GM18870 (cell line): ENCODE results near the gene KLHL25.
"Not testable (repeated sequence)": the region's sequence is repeated elsewhere in the genome, so short reads cannot be mapped to it uniquely, and the experiment has no call there.

Experiments
- ATAC-seq: cut with Tn5 transposase; IDR thresholded peaks from one replicate; pipeline ENCODE4 v1.9.1; 2021; ENCODE audit warnings: moderate library complexity; ENCODE audit not compliant: unreplicated experiment

KLHL25 gene, protein sequence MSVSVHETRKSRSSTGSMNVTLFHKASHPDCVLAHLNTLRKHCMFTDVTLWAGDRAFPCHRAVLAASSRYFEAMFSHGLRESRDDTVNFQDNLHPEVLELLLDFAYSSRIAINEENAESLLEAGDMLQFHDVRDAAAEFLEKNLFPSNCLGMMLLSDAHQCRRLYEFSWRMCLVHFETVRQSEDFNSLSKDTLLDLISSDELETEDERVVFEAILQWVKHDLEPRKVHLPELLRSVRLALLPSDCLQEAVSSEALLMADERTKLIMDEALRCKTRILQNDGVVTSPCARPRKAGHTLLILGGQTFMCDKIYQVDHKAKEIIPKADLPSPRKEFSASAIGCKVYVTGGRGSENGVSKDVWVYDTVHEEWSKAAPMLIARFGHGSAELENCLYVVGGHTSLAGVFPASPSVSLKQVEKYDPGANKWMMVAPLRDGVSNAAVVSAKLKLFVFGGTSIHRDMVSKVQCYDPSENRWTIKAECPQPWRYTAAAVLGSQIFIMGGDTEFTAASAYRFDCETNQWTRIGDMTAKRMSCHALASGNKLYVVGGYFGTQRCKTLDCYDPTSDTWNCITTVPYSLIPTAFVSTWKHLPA

DNA sequence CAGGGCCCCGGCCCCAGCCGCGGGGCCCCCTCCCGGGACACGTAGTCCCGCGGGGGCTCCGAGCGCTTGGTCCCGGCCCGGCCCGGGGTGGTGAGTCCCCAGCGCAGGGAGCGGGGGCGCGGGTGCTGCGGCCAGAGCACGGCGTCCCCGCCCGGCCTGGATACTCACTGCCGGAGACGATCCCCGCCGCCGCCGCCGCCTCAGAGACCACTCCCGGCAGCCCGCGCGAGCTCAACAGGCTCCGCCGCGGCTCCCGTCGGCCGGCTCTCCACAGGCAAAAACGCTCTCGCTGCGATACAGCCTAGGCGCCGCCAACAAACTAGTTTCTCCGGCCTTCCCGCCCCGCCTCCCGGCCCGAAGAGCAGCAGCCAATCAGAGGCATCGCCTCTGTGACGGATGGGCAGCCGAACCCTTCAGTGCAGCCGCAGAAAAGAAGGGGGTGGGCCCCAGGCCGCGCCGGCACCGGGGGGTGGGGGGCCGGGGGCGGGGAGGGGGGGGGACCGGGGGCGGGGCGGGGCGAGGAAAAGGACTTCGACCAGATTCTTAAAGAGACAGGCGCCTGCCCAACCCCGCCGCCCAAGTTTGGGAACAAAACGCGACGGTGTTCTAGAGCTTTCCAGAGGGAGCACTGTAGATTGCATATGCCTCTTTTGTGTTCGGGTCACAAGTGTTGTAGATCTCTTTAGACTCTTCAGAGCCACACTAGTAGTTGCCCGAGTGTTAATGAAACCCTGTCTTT is at the start of gene KLHL25:
Gene KLHL25 (minus strand): TSS at position 328 of the 739 bp plus-strand sequence. CDS start 25,115 bp downstream, outside the sequence.
- ATAC-seq = peak; percentile 96

DNA sequence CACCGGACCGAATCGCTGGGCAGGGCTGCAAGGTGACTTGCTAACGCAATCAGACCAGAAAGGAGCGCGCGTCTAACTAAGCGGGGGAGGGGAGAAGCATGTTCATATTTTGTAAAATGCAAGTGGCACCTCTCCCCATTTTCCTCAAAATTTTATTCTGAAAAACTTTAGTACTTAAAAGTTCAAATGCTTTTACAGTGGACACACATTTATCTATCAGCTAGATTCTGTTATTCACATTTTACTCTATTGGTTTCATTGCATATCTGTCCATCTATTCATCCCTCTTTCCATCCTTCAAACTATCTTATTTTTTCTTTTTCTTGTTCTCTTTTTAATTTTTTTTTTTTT is 46.1 kb upstream of the KLHL25 start:
- no peak for ATAC-seq

DNA sequence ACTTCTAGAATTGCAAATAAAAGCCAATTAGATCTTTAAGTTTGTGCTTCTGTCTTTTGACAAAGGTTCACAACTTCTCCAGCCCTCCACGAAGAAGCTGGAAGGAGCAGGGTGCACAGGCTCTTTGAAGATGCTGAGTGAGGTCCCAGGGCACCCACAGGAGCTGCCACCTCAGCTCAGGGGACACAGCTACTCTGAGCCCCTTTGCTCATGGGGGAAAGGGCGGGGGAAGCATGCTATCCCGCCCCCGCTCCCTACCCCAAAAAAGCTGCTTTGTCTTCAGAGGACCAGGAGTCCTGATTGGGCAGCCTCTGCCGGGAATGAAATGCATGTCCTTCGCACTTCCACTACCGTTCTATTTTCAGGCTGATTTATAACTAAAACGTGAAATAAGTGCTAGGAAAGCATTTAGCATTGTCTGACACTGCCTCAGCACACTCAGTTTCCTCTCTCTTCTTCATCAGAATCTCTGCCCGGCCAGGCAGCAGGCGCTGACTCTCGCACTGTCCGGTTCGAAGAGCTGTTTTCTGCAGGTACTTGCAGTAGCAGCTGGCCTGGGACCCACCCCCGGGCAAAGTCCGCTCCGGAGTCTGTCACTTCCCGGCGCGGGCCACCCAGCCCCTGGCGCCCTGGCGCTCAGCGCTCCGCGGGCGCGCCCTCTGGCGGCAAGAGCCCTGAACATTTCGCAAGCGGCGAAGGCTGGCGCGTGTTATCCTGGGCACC is 45.5 kb upstream of the KLHL25 start:
- ATAC-seq = peak; percentile 85

DNA sequence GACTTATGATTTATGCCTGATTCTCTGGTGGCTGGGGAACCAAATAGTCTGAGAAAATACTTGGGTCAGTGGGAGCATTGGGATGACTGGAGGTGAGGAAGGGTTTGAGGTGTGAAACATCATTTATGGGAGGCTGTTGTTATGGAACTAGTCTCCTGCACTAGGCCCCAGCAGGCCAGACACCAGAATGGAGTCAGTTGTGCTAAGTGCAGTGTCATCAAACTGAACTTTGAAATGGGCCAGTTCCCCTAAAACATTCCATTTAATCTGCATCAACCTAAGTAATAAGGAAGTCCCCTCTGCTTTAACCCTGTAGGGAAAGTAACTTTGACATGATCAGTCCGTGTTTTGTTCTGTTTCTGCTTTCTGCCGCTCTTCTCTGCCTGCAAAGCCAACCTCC is 44.9 kb upstream of the KLHL25 start:
- ATAC-seq = no peak

DNA sequence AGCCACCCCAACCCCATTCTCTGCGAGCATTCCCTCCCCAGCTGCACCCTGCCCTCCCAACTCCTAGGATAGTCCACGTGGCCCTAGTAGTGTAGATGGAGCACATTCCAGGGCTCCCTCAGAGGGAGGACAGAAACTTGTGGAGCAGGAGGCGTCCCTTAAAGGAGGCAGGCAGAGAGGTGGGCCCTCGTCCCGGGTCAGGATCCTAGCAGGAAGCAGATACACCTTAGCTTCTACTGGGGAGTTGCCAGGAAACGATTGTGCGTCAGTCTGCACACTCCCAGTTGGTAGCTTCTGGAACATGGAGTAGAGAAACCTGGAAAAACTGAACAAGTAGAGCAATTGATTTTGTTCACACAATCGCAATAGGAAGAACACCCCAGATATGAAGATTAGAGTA is 43.9 kb upstream of the KLHL25 start:
- ATAC-seq = no peak

DNA sequence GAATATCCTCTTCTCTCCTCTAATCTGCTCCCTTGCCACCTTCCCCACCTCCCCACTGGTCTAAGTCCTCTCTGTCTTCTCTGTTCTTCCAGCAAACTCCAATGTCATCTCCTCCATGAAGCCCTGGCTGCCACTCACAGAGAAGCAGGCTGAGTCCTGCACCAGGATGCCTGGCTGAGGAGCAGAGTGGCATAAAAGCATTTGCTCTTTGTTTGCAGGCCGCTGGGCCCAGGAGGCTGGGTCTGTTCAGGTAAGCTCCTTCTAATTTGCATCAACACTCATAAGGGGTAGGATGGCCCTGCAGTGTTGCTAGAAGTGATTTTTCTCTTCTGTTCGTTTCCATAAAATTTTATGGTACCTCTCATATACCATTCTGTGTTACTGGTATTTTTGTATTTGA is 43.2 kb upstream of the KLHL25 start:
- ATAC-seq = no peak

DNA sequence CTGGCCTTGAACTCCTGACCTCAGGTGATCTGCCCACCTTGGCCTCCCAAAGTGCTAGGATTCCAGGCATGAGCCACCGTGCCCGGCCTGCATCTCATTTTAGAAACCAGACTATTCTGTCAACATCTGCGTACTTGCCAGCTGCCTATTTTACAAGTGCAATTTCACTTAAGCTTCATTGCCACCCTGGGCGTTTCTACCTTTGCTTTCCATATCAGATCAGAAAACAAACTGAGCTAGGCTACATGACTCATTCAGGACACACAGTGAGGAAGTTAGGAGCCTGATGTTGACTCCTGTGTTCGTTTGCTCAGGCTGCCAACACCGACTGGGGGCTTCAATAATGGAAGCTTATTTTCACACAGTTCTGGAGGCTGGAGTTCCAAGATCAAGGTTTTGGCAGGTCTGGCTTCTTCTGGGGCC is 42.3 kb upstream of the KLHL25 start:
- no peak for ATAC-seq

DNA sequence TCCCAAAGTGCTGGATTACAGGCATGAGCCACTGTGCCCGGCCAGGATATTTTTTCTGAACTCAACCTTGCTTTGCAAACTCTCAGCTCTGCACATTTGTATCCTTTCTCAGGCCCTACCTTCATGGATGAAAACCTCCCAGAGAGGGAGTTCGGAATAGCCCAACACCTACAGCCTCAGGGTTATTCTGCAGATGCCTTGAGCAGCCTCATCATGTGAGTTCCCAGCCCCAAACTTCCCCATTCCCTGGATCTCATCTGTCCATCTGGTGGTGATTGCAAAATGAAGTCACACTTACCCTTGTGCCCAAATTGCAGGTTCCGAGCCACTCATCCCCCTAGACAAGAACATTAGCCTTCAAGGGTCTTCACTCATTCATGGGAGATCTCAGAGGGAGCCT is 39.9 kb upstream of the KLHL25 start:
- no peak for ATAC-seq

DNA sequence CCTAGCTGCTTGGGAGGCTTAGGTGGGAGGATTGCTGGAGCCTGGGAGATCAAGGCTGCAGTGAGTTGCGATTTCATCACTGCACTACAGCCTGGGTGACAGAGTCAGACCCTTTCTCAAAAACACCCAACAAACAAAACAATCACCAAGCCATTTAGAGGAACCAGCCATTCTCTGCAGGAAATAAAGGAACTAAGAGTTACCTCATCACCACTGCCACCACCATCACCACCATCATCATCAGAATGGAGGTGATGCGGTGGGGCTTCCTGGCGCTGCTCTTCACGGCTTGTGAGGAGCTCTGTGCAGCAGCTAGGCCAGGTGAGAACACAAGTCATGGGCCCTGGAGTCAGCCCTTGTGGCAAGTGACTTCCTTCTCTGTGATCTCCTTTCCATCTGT is 37.7 kb upstream of the KLHL25 start:
- ATAC-seq = no peak

DNA sequence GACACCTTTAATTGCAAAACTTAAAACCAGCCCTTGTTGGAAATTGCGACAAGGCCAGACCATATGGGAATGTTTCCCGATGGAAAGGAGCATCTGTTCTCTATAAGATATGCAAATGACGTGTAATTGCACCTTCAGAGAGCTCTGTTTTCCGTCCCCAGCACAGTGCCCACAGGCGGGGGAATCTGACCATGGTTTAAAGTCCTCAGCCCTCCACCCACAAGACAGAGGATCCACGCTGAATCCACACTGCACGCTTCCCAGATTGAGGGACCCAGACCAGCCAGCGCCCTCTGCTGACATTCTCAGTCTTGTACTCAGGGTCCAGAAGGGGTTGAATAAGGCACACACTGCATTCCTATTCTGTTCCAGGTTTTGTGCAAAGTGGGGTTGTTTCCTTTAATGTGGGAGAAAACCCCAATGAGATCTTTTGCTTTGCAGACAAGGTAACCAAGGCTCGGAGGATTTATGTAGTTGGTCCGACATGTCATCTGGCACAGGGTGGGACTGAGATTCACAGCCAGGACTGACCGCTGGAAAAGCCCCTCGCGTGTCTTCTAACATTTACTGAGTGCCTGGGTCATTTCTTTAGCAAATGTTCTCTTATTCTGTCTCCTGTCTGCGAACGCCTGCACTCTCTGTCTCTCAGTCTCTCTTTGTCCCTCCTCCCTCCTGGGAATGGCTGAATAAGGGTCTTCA is 36.8 kb upstream of the KLHL25 start:
- ATAC-seq = no peak

DNA sequence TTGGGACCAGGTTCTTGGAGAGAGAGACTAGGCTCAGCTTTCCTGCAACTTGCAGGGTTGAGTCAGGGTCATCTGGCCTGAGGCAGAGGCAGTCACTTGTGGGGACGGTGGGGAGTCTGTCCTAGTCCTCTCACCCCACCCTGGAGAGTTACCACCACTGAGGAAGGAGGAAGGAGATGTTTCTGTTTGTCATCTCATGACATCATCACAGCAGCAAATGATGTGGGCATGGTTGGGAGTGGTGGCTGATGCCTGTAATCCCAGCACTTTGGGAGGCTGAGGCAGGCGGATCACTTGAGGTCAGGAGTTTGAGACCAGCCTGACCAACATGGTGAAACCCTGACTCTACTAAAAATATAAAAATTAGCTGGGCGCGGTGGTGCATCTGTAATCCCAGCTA is 35.0 kb upstream of the KLHL25 start:
- ATAC-seq = not testable (repeated sequence)

DNA sequence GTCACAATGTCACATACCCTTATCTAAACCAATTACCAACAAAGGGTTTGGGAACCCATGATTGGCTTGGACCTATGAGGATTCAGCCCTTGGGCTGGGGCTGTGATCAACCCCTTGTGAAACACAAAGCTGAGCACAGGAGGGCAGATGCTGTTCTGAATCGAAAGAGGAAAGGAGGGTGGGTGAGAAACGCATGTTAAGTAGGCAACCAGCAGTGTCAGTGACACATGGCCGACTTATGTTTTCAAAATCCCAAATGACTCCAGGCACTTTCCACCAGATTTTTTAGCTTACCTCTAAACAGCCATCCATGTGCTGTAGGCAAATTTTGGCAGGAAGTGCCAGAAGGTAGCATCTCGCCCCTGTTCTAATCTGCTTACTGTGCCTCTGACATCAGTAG is 34.1 kb upstream of the KLHL25 start:
- no peak for ATAC-seq

DNA sequence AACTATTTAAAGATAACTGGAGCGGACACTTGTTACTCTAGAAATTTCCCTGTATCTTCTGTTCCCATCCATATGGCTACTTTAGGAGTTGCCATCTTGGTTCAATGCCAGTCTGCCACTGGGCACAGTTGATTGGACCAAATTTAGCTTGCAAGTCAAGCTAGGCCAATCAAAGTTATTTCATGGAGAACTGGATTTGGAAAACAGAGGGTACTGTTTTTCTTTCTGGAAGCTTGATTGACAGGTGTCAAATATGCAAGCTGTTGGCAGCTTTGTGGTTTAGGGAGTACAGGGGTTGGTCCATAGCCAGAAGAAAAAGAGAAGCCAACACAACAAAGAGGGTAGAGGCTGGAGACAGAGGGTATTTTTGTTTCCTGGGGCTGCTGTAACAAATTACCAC is 33.4 kb upstream of the KLHL25 start:
- no peak for ATAC-seq

DNA sequence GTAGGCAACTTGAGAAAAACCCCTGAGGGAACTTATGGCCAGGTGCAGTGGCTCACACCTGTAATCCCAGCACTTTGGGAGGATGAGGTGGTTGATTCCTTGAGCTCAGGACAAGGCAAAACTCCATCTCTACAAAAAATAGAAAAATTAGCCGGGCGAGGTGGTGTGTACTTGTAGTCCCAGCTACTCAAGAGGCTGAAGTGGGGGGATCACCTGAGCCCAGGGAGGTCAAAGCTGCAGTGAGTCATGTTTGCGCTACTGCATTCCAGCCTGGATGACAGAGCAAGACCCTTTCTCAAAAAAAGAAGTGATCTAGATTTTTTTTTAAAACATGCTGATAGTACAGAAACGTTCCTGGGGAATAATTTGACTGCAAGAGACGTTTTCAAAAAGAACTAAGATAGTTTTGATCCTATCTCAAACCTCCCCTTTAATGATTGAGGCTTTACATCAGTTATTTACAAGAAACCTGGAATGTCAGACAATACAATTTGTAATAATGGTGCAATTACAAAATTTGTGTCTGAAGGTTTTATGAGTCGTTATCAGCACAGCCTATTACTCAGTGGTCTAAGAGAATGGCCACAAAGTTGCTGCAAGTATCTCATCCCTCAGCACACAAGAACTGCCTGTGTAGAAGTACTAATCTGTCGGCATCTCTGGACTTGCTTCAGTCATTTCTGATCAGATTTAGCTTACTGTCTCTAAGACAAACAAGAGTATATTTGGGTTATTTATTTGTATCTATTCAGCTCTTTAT is 32.2 kb upstream of the KLHL25 start:
- no peak for ATAC-seq

DNA sequence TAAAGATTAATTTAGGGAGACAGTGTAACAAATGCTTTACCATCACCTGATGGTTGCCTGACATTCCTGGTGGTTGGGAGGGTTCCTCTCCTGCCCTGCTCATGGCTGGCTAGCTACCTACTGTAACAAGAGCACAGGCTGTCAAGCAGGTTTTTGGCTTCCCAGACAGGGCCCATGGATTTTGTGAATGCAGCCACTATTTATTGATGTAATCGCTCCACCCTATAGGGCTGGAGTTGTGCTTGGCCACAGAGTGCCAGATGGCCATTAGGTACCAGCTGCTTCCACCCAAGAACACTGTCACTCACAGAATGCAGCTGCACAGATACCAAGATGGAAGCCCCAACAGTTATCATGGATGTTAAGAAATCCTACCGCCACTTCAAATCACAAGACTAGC is 31.0 kb upstream of the KLHL25 start:
- ATAC-seq = no peak

DNA sequence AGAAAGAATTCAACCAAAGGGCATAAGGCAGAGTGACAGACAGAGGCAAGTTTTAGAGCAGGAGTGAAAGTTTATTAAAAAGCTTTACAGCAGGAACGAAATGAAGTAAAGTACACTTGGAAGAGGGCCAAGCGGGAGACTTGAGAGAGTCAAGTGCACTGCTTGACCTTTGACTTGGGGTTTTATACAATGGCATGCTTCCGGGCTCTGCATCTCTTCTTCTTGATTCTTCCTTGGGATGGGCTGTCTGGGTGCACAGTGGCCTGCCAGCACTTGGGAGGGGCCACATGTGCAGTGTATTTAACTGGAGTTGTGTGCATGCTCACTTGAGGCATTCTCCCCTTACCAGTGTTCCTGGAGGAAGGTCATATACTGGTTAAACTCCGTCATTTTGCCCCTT is 30.4 kb upstream of the KLHL25 start:
- ATAC-seq = no peak

DNA sequence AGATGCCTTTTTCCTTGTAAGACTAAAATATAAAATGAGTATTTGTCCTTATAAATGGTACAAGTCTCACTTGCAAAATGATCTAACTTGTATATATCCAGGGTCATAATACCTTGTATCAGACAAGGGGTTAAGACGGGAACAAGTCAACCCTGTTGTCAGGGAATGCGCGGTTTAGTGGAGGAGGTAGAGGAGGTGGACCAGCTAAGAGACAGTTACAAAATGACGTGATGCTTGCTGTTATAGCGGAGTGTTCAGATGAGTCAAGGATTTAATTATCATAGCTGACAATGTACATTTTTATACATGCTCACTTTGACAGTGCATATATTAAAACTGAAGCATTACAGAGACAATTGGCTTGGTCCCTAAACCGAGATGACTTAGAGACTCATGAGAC is 26.8 kb upstream of the KLHL25 start:
- ATAC-seq = no peak

DNA sequence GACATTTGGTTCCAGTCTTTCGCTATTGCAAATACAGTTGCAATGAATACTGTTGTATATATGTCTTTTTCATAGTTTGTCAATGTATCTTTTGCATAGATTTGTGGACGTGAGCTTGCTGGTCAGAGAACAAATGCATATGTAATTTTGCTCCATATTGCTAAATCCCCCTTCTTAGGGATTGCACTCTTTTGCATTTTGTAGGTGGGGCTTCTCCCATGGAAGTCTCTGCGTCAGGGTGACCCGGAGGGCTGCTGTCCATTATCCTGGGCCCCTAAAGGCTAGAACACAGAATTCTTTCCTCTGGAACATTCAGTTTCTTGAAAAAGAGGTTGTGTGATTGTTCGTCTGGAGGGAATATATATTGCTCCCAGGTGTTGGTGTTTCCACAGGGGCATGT is 25.2 kb upstream of the KLHL25 start:
- ATAC-seq = no peak

DNA sequence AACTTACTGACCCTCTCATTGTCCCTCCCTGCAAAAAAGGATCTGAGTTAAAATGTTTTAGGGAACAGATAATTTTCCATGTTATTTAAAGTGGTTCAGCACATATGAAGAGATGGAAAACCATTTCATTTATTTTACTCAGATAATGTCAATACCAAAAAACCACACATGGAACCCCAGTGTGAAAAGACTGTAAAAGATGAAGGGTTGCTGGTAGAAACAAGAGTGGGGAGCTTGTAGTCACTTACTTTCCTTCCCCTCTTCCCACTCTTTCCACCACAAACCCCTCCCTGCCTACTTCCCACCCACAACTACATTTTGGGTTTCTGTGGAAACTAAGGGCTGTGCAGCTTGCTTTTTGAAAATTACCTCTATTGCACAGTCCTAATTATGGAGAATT is 18.5 kb upstream of the KLHL25 start:
- no peak for ATAC-seq

DNA sequence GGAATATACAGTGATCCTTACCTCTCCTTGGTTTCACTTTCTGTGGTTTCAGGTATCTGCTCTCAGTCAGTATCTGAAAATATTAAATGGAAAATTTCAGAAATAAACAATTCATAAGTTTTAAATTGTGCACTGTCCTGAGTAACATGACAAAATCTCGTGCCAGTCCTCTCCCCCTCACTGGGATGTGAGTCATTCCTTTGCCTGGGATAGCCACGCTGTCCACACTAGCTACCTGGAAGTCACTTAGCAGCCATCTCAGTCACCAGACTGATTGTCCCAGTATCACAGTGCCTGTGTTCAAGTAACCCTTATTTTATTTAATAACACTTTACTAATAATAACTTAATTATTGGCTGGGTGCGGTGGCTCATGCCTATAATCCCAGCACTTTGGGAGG is 15.3 kb upstream of the KLHL25 start:
- no peak for ATAC-seq
